ENCODE results near the gene EBF3. TPM values are rescaled to one million over a fixed set of nuclear protein-coding genes. Genes with fewer than 3 reads are reported as not detected.

Gene EBF3, protein sequence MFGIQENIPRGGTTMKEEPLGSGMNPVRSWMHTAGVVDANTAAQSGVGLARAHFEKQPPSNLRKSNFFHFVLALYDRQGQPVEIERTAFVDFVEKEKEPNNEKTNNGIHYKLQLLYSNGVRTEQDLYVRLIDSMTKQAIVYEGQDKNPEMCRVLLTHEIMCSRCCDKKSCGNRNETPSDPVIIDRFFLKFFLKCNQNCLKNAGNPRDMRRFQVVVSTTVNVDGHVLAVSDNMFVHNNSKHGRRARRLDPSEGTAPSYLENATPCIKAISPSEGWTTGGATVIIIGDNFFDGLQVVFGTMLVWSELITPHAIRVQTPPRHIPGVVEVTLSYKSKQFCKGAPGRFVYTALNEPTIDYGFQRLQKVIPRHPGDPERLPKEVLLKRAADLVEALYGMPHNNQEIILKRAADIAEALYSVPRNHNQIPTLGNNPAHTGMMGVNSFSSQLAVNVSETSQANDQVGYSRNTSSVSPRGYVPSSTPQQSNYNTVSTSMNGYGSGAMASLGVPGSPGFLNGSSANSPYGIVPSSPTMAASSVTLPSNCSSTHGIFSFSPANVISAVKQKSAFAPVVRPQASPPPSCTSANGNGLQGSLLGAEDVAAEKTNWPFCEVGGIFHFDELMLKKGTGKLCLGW
- total RNA-seq (ENCODE audit: unreplicated experiment): 544 TPM
- long read RNA-seq, partial matches to known transcripts: 19 of 69 reads
- long read RNA-seq, other reads (novel, unspliced or antisense): 50 of 69 reads

DNA sequence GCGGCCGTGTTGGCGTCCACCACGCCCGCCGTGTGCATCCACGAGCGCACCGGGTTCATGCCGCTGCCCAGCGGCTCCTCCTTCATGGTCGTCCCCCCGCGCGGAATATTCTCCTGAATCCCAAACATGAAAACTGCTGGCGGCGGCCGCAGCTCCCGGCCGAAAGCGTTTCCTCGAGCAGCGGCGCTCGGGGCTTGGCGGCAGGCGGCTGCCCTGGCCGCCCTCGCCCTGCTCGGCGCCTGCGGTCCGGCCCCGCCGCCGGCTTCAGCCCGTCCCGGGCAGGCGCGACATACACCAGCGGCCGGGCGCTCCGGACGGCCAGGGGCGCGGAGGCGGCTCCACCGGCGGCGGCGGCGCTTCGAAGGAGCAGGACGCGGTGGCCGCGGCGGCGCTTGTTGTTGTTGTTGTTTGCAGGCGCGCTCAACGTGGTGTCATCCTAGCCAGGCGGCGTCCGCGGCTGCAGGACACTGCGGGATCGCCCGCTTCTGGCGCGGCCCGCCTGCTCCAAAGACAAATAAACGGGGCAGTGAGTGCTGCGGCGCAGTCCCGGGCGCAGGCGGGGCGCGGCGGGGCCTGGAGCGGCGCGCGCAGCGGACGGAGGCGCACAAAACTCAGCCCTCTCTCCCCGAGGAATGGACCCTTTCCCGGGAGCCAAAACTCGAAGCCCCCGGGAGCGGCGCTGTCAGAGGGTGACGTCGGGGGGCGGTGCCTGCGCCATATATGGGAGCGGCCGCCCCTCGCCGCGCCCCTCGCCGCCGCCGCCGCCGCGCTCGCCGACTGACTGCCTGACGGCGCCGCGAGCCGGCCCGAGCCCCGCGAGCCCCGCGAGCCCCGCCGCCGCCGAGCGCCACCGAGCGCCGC lies at the start of gene EBF3:
TSS of gene EBF3 (minus strand) at position 634 of the 861 bp plus-strand sequence. CDS start at position 128, 506 bp downstream.
- H3K27me3 Mint-ChIP-seq (ENCODE audit: unreplicated experiment): peaks cover 47% of the 10 kb centered on the region
- H3K9me3 Mint-ChIP-seq (ENCODE audit: unreplicated experiment): peaks cover 50% of the 10 kb centered on the region
- no peak for TF ChIP-seq CTCF (IDR thresholded peaks at IDR 0.05; ENCODE audit: partially characterized antibody, unreplicated experiment)
- peaks cover 3% of the 10 kb centered on the region for H3K4me1 Mint-ChIP-seq (ENCODE audit: low read depth, unreplicated experiment)
- peak; percentile 98 for DNase-seq
- peak within 1 kb of the TSS; percentile 93 for H3K4me3 Mint-ChIP-seq (ENCODE audit: unreplicated experiment)
- H3K27ac Mint-ChIP-seq (ENCODE audit: unreplicated experiment): peak within 1 kb of the TSS; percentile 98
- H3K36me3 Mint-ChIP-seq (ENCODE audit: unreplicated experiment): peaks cover 28% of the 10 kb centered on the region

DNA sequence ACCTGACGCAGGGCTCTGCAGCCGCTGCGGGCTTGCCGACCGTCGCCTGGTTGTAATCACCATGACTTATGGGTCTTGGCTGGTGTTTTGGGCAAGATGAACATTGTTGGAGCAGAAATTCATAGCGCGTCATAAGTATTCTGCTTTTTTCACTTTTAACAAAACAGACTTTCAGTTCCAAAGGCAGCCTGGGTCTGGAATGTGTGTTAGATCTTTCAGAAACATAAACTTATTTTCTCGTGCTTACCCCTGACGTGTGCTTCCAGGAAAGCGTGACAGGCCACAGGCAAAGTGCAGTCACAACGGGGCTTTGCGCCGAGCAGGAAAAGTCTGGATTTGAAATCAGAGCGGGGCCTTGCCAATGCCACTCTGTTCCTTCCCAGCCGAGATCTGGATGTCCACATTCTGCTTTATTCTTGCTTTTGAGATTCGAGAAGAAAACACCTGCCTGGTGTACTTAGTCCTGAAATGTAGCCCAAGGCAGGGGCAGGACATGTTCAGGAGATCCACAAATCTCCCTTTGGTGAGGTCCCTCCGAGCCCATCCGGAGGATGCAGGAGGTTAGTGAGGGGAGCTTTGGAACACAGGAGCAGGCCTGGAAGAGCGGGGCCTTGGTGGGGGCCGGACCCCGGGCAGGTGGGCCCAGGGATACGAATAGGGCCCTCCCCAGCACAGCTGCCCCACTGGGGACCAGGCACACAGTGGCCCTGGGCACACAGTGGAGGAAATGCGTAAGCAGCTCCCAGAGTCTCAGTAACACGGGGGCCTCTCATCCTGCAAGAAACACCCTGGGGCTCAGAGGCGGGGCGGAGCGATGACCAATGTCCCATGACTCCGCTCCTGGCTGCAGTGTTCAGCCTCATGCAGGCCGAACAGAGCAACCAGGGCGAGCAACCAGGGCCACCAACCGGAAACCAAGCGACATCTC lies 49.5 kb upstream of the EBF3 start:
- TF ChIP-seq CTCF (IDR thresholded peaks at IDR 0.05; ENCODE audit: partially characterized antibody, unreplicated experiment): no peak
- Mint-ChIP-seq H3K4me3 (ENCODE audit: unreplicated experiment) (no peak overlapping the region), H3K27me3 (ENCODE audit: unreplicated experiment) (peaks cover 3% of the 10 kb centered on the region), H3K36me3 (ENCODE audit: unreplicated experiment) (no peaks in the 10 kb centered on the region), H3K4me1 (ENCODE audit: low read depth, unreplicated experiment) (no peaks in the 10 kb centered on the region), H3K9me3 (ENCODE audit: unreplicated experiment) (no peaks in the 10 kb centered on the region), H3K27ac (ENCODE audit: unreplicated experiment) (no peak overlapping the region)
- DNase-seq: no peak

GRCh38 chr10:130012129-130012528 lies 48.1 kb upstream of the EBF3 start:
- Mint-ChIP-seq H3K27ac (ENCODE audit: unreplicated experiment) (no peak overlapping the region), H3K36me3 (ENCODE audit: unreplicated experiment) (no peaks in the 10 kb centered on the region), H3K4me1 (ENCODE audit: low read depth, unreplicated experiment) (no peaks in the 10 kb centered on the region), H3K9me3 (ENCODE audit: unreplicated experiment) (peaks cover 4% of the 10 kb centered on the region), H3K27me3 (ENCODE audit: unreplicated experiment) (peaks cover 3% of the 10 kb centered on the region), H3K4me3 (ENCODE audit: unreplicated experiment) (no peak overlapping the region)
- no peak for DNase-seq
- no peak for TF ChIP-seq CTCF (IDR thresholded peaks at IDR 0.05; ENCODE audit: partially characterized antibody, unreplicated experiment)

DNA sequence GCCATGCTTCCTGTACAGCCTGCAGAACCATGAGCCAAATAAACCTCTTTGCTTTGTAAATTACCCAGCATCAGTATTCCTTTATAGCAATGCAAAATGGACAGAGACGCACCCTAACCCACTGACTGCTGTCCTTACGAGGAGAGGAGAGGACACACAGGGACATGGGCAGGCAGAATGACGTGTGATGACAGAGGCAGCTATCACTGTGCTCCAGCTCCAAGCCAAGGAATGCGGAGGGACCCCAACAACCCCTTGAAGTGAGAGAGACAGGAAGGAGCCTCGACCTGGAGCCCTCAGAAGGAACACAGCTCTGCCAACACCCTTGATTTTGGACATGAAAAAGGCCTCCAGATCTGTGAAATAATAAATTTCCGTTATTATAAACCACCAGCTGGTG lies 46.6 kb upstream of the EBF3 start:
- no peak for DNase-seq
- no peak overlapping the region for H3K4me3 Mint-ChIP-seq (ENCODE audit: unreplicated experiment)
- no peaks in the 10 kb centered on the region for H3K4me1 Mint-ChIP-seq (ENCODE audit: low read depth, unreplicated experiment)
- H3K27me3 Mint-ChIP-seq (ENCODE audit: unreplicated experiment): peaks cover 3% of the 10 kb centered on the region
- H3K27ac Mint-ChIP-seq (ENCODE audit: unreplicated experiment): no peak overlapping the region
- no peak for TF ChIP-seq CTCF (IDR thresholded peaks at IDR 0.05; ENCODE audit: partially characterized antibody, unreplicated experiment)
- H3K36me3 Mint-ChIP-seq (ENCODE audit: unreplicated experiment): no peaks in the 10 kb centered on the region
- peaks cover 5% of the 10 kb centered on the region for H3K9me3 Mint-ChIP-seq (ENCODE audit: unreplicated experiment)

All from glutamatergic neuron (in vitro differentiated cells).